HFF-Myc (cell line): Measurements from ENCODE around the gene USP22.

ENCODE experiments used
- DNase-seq: peaks from one replicate; pipeline ENCODE4 v3.0.0-alpha.2; 2011; ENCODE audit warnings: low read depth; ENCODE audit errors: extremely low read depth
- H3K4me3 ChIP-seq: replicated peaks from 2 replicates; pipeline ENCODE4 v1.5.1; 2011; ENCODE audit warnings: low read depth, mild to moderate bottlenecking, control low read depth, low read length
- CTCF ChIP-seq: IDR thresholded peaks from 2 replicates; pipeline ENCODE4 v1.5.1; 2012; ENCODE audit warnings: mild to moderate bottlenecking, low read depth, low read length, control low read depth; ENCODE audit errors: missing control alignments

USP22 gene

GRCh38 chr17:21037117-21037803 lies 5.6 kb downstream of the USP22 start:
- TF ChIP-seq CTCF = no peak
- DNase-seq = no peak
- no peak overlapping the region for H3K4me3 ChIP-seq

GRCh38 chr17:21036361-21036881 lies 6.4 kb downstream of the USP22 start:
- no peak for TF ChIP-seq CTCF
- no peak for DNase-seq
- no peak overlapping the region for H3K4me3 ChIP-seq

DNA sequence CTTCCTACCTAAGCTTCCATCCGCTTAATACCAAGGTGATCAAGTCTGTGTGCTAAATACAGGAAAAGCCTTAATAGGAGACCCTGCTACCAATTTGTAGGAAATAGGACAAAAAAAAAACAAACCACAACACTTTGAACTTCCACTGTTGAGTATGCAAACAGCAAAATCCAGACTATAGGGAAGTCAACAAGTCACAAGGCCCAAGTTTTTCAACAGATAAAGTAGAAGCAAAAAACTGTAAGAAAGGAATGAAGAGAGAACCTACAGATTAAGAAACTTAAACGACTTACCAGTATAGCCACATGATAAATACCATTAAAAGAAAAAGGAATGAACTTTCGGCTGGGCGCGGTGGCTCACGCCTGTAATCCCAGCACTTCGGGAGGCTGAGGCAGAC lies 7.4 kb downstream of the USP22 start:
- no peak for DNase-seq
- no peak for TF ChIP-seq CTCF
- H3K4me3 ChIP-seq = no peak overlapping the region

DNA sequence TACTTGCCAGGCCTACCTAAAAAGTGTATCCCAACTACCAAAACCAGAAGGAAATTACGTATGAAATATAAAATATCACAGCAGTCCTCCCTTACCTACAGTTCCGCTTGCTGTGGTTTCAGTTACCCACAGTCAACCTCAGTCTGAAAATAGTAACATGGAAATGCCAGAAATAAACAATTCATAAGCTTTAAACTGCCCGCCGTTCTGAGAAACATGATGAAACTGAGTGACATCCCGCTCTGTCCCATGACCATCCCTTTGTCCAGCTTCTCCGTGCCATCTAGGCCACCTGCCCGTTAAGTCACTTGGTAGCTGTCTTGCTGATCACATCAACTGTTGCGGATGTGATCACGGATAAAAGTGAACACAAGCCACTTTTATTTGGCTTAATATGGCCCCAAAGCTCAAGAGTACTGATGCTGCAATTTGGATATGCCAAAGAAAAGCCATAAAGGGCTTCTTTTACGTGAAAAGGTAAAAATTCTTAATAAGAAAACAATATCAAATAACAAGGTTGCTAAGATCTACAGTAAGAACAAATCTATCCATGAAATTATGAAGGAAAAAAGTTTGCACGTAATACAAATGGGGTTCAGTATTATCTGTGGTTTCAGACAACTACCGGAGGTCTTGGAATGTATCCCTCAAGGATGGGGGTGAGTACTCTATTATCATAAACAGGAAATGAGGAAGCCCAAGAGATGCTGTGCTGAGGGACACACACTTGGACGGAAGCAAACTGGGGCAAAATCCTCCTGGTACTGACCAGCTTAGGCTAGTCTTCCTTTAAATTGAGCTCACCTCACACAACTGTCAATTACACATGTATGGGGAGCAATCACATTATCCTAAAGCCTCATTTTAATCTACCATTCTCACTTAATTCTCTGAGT lies 8.2 kb downstream of the USP22 start:
- no peak overlapping the region for H3K4me3 ChIP-seq
- no peak for TF ChIP-seq CTCF
- DNase-seq = no peak

- TF ChIP-seq CTCF = no peak
- DNase-seq = no peak
- no peak overlapping the region for H3K4me3 ChIP-seq
Observed at GRCh38 chr17:21033350-21033749, 9.5 kb downstream of the USP22 start.

GRCh38 chr17:21031756-21032396 lies 10.9 kb downstream of the USP22 start:
- TF ChIP-seq CTCF = no peak
- H3K4me3 ChIP-seq = no peak overlapping the region
- DNase-seq = no peak
